DOHH2 (cell line): ENCODE data around the gene RB1.

Experiments used
- EZH2phosphoT487 ChIP-seq: fragments of 200-600 bp; sonication (generic); IDR thresholded peaks from 2 replicates; pipeline ENCODE4 v1.6.1; 2017; ENCODE audit warnings: borderline replicate concordance, mild to moderate bottlenecking, antibody characterized with exemption, low read length, moderate library complexity, mixed read lengths
- TF ChIP-seq, protein P1 (sequence below): fragments of 200-600 bp; sonication (generic); IDR thresholded peaks from one replicate; pipeline ENCODE4 v1.5.1; 2014; ENCODE audit warnings: antibody characterized with exemption, mild to moderate bottlenecking, low read depth, low read length; ENCODE audit not compliant: poor library complexity, severe bottlenecking

DNA sequence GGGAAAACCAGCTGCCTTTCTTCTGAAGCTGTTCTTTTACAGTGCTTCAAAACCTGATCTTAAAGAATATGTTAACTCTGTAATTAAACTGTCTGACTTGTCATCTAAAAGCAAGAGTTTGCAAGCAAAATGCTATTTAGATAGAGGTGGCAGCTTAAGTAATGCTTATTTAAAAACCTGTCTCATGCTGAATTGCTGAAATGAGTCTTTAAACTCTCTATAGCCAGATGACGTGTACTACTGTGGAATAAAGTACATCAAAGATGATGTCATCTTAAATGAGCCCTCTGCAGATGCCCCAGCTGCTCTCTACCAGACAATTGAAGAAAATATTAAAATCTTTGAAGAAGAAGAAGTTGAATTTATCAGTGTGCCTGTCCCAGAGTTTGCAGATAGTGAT, 47.6 kb upstream of the RB1 start:
- TF ChIP-seq, protein P1, sequence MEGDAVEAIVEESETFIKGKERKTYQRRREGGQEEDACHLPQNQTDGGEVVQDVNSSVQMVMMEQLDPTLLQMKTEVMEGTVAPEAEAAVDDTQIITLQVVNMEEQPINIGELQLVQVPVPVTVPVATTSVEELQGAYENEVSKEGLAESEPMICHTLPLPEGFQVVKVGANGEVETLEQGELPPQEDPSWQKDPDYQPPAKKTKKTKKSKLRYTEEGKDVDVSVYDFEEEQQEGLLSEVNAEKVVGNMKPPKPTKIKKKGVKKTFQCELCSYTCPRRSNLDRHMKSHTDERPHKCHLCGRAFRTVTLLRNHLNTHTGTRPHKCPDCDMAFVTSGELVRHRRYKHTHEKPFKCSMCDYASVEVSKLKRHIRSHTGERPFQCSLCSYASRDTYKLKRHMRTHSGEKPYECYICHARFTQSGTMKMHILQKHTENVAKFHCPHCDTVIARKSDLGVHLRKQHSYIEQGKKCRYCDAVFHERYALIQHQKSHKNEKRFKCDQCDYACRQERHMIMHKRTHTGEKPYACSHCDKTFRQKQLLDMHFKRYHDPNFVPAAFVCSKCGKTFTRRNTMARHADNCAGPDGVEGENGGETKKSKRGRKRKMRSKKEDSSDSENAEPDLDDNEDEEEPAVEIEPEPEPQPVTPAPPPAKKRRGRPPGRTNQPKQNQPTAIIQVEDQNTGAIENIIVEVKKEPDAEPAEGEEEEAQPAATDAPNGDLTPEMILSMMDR = no peak
- no peak for TF ChIP-seq EZH2phosphoT487
